Measurements from ENCODE around the gene TMEM186.
"Not testable (repeated sequence)": the region's sequence is repeated elsewhere in the genome, so short reads cannot be mapped to it uniquely, and the experiment has no call there.

TMEM186 gene

GRCh38 chr16:8768283-8768682 is 29.2 kb downstream of the TMEM186 start:
- no peak for DNase-seq

- no peak for DNase-seq
These were observed 30.3 kb downstream of the TMEM186 start for GRCh38 chr16:8767176-8767575.

GRCh38 chr16:8764525-8765250 is 32.8 kb downstream of the TMEM186 start:
- no peak for DNase-seq

- DNase-seq, result no peak
These were observed 33.5 kb downstream of the TMEM186 start for GRCh38 chr16:8763899-8764298.

- no peak for DNase-seq
These were observed 34.4 kb downstream of the TMEM186 start for GRCh38 chr16:8763083-8763482.

- DNase-seq, result no peak
These were observed 35.2 kb downstream of the TMEM186 start for GRCh38 chr16:8762254-8762653.

GRCh38 chr16:8761078-8761477 is 36.4 kb downstream of the TMEM186 start:
- DNase-seq, result no peak

GRCh38 chr16:8760021-8760420 is 37.4 kb downstream of the TMEM186 start:
- DNase-seq, result no peak

GRCh38 chr16:8758022-8758421 is 39.4 kb downstream of the TMEM186 start:
- no peak for DNase-seq

- no peak for DNase-seq
These were observed 40.7 kb downstream of the TMEM186 start for GRCh38 chr16:8756755-8757154.

- no peak for DNase-seq
These were observed 43.9 kb downstream of the TMEM186 start for GRCh38 chr16:8753416-8754054.

GRCh38 chr16:8752706-8753105 is 44.7 kb downstream of the TMEM186 start:
- DNase-seq, result no peak

- no peak for DNase-seq
These were observed 45.7 kb downstream of the TMEM186 start for GRCh38 chr16:8751481-8752311.

GRCh38 chr16:8748944-8749343 is 48.5 kb downstream of the TMEM186 start:
- DNase-seq, result not testable (repeated sequence)

Measured in activated CD4-positive, alpha-beta T cell treated with anti-CD3 and anti-CD28 coated beads for 48 hours (primary cell).